HG02885 (cell line): Measurements from ENCODE around the gene BRF1.

ENCODE experiments used
- ATAC-seq: cut with Tn5 transposase; IDR thresholded peaks from one replicate; pipeline ENCODE4 v1.9.1; 2021; ENCODE audit warnings: mild to moderate bottlenecking; ENCODE audit not compliant: unreplicated experiment, poor library complexity

Gene BRF1

DNA sequence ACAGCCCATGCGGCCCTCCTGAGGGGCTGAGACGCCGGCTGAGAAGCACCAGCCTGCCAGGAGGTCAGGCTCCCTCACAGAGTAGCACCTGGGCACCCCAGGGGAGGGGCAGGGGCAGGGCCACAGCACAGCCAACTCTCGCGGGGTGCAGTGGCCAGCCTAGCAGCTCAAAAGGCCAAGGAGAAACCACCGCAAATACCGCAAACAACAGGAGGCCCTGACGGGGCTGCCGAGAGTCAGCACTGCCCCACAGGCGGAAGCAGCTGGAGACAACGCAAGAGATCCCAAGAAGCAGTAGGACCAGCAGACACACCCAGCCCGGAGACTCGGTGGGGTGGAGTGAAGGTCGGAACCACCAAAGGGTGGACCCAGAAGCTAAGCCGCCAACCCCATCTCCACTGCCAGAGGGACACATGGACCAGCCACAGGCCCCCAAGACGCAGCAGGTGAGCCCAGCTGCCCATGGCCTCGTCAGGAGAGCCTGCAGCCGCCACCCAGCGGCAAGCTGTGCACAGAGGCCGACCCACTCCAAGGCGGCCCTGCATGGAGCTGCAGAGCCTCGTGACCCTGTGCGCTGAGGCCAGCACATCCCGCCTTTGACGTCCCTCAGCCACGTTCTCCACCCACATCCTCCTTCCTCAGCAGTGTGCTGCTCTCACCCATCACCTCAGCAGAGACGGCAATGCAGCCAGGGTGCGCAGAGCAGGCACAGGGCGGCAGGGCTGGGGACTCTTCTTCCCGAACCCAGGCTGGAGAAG is 84.1 kb downstream of the BRF1 start:
- no peak for ATAC-seq

DNA sequence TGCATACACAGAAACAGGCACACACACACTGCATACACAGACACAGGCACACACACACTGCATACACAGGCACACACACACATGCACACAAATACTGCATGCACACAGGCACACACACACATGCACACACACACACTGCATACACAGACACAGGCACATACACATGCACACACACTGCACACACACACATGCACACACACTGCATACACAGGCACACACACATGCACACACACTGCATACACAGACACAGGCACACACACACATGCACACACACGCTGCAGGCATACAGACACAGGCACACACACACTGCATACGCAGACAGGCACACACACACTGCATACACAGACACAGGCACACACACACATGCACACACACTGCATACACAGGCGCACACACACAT is 85.2 kb downstream of the BRF1 start:
- no peak for ATAC-seq

DNA sequence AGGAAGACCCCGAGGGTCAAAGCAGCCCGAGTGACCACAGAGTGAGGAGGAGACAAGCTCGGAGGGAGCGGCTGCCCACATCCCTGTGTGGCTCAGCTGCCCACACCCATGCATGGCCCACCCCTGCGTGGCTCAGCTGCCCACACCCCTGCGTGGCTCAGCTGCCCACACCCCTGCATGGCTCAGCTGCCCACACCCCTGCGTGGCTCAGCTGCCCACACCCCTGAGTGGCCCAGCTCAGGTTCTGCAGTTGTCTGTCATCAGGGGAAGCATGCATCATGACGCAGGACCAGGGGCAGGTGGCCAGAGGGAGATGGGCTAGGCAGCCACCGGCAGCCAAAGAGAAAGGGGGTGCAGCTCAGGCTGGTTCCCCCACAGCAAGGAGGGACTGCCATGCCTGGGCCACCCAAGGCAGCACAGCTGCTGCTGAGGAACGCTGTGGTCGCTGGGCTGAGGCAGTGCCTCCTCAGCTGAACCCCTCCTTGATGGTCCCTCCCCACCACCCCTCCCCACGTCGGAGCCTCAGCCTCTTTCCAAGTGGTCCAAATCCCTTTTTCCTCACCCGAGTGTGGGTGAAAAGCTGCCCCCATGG is 86.4 kb downstream of the BRF1 start:
- ATAC-seq = no peak

DNA sequence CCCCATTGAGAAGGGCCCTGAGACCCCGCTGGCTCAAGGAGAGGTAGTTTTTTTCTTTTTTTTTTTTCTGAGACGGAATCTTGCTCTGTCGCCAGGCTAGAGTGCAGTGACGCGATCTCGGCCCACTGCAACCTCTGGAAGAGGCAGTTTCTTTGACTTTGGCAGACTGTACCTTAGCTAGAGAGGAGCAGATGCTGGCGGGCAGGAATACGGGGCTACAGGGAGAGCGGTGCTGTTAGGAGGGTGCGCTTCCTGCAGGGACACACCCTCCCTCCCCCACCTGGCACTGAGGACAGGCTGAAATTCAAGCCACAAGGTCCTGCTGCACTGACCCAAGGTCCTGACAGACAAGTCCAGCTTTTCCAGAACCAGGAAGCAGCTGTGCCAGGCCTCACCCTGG is 87.4 kb downstream of the BRF1 start:
- ATAC-seq = no peak

GRCh38 chr14:105212541-105213300 is 88.1 kb downstream of the BRF1 start:
- ATAC-seq = no peak

DNA sequence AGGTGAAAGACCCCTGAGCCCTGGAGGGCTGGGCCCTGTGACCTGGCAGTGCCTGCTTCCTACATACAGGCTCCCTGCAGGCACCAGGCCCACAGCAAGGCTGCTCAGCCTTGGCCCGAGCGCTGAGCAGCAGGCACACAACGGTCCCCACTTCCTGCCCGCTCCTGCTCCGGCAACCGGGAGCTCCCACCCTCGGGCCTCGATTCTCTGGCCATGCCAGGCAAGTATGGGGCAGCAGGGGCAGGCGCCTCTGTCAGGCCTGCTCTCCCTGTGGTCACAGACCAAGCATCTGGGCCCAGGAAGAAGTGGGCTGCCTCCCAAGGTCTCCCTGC is 89.1 kb downstream of the BRF1 start:
- no peak for ATAC-seq

DNA sequence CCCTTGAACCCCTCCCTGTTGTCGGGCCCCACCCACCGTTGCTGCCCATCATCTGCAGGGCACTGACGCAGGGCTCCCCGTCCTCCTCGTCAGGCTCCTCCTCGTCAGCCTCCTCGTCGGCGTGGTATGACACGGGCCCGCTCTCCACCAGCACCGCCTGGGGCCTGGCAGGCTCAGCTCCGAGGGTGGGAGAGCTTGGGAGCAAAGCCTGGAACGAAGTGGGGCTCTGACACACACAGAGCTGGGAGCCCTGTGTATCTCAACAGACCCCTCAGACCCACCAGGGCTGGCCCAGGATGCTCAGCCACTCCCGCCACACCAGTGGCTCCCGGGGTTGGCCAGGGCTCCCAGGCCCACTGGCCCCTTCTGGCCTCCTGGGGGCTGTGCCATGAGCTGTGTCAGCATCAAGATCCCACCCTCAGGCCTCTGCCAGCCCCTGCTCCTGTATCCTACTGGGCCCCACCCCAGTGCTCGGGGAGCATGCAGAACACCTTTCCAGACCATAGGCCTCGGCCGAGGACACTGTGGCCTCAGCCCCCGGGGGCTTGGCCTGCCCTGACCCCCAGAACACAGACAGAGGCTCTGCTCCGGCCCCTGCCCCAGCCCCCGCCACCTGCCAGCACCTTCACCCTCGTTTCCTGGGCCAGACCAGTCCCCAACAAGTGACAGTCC is 89.6 kb downstream of the BRF1 start:
- no peak for ATAC-seq

GRCh38 chr14:105210266-105211025 is 90.4 kb downstream of the BRF1 start:
- ATAC-seq = no peak

GRCh38 chr14:105209646-105210045 is 91.2 kb downstream of the BRF1 start:
- no peak for ATAC-seq

- no peak for ATAC-seq
Measured at GRCh38 chr14:105209091-105209490, 91.7 kb downstream of the BRF1 start.

DNA sequence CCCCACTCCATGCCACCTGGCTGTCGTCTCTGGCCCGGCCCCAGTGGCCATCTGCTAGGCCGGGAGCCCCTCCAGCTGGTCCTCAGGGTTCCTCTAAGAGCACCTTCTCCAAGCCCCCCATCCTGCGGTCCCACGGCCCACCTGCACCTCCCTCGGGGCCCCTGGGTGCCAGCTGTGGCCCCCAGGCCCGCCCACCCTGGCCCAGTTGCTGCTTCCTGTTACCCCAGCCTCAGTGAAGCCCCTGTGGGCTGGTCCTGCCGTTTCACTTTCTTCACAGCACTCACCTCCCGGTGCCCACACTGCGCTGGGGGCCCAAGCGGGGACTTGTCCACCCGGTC is 92.1 kb downstream of the BRF1 start:
- no peak for ATAC-seq

DNA sequence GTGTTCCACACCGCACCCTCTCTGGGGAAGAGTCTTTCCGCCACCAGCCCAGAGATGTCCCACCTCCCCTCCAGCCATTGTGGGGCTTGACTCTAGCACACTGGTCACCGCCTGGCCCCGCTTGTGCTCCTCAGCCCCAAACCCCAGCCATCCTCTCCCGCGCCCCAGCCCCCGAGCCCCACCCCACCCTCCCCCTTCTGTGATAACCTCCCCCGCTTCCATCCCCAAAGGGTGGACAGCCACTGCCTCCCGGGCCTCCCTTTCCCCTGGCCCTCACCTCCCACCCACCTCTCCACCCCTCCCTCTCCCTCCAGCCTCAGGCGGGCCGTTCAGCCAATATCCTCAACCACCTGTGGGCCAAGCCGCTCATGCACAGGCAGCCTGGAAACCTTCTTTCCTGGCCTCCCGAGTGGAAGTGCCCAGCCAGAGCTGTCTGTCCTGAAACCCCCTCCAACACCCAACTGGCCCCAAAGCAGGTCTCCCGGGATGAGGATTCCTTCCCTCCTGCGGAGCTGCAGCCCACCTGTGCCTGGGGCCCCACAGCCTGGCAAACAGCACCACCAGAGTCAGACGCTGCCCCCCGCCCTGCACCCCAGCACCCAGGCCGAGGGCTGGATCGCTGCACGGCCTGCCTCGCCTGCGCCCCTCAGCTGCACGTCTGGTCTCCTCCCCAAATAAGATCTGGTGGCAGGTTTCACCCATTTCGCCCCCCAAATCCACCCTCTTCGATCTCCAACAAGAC is 92.6 kb downstream of the BRF1 start:
- no peak for ATAC-seq

DNA sequence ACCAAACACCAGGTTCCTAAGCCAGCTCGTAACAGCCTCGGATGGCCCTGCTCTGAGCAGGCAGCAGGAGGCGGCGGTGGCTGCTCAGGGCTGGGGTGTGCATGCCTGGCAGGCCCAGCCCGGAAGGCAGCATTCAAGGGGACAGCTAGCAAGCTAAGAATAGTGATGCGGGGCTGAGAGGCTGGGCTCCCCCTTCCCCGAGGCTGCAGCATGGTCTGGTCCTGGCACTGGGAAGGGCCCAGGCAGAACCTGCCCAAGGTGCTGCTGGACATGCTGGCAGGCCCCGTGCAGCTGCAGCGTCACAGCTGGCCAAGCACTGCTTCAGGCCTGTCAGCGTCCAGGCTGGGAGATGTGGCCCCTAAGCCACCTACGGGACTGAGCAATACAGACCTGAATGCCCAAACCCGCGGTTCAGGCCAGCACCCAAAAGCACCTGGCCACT is 93.3 kb downstream of the BRF1 start:
- no peak for ATAC-seq

- ATAC-seq = no peak
Measured at GRCh38 chr14:105206873-105207272, 93.9 kb downstream of the BRF1 start.

DNA sequence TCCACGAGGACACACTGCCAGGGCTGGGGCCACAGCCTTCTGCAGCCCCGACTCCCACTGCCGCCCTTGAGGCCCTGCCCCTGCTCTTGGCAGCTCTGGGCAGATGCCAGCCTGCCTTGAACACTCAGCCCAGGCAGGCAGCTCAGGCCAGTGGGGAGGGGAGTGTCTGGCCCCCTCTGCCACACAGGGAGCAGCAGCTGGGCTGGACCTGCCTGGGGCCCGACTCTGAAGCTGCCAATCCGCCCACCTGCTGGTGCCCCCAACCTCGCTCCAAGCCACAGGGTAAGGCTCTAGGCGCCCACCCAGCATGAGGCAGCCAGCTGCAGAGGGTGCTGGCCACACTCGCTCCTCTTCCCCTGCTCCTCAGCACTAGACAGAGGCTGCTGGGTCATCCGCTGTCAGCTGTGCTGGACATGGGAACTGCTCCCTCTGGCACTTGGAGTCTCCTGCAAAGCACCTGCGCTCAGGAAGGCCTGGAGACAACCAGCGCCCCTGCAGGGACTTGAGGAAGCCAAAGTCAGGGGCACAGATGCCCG is 95.1 kb downstream of the BRF1 start:
- no peak for ATAC-seq

- ATAC-seq = no peak
Measured at GRCh38 chr14:105204931-105205672, 95.7 kb downstream of the BRF1 start.

DNA sequence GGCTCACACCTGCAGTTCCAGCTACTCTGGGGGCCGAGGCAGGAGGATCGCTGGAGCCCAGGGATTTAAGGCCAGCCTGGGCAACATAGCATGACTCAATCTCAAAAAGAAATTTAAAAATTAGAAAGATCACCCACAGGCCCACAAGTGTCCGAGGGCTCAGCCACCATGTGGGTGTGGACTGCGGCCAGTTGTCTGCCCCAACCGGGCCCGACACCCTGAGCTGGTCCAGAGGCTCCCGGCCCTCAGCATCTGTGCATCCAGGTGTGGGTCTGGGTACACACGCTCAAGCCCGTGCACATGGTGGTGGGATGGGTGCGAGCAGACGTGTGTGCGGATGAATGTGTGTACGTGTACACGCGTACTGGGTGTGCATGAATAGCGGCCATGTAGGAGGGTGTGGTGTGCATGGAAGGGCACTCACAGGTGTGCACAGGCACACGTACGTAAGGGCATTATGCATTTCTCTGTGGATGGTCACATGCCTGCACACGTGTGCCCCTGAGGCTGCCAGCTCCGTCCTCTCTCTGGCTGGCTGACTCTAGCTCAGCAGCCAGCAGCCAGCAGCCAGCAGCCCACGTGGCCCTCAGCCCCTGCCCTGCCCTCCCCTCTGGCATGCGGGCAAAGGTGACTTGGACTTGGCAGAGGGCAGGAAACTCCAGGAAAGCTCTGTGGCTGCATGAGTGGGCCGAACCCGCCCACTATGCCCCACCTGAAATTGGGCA is 96.4 kb downstream of the BRF1 start:
- ATAC-seq = no peak

- no peak for ATAC-seq
Measured at GRCh38 chr14:105203701-105204100, 97.1 kb downstream of the BRF1 start.
